HG03520 (cell line): ENCODE results near the gene MROH2A.

ENCODE experiments used
- ATAC-seq: cut with Tn5 transposase; IDR thresholded peaks from one replicate; pipeline ENCODE4 v1.9.1; 2021; ENCODE audit warnings: mild to moderate bottlenecking, moderate library complexity; ENCODE audit not compliant: unreplicated experiment

Gene MROH2A

GRCh38 chr2:233833345-233833744 is 55.2 kb downstream of the MROH2A start:
- ATAC-seq: no peak

GRCh38 chr2:233835230-233836186 is 57.4 kb downstream of the MROH2A start:
- no peak for ATAC-seq

- no peak for ATAC-seq
Measured at GRCh38 chr2:233836359-233836758, 58.2 kb downstream of the MROH2A start.

- no peak for ATAC-seq
Measured at GRCh38 chr2:233837694-233838229, 59.6 kb downstream of the MROH2A start.

- no peak for ATAC-seq
Measured at GRCh38 chr2:233838251-233838650, 60.1 kb downstream of the MROH2A start.

GRCh38 chr2:233838726-233839446 is 60.8 kb downstream of the MROH2A start:
- no peak for ATAC-seq

- ATAC-seq: no peak
Measured at GRCh38 chr2:233839447-233839820, 61.3 kb downstream of the MROH2A start.

GRCh38 chr2:233840520-233840919 is 62.4 kb downstream of the MROH2A start:
- ATAC-seq: no peak

- no peak for ATAC-seq
Measured at GRCh38 chr2:233841183-233841582, 63.1 kb downstream of the MROH2A start.

- ATAC-seq: no peak
Measured at GRCh38 chr2:233844064-233844807, 66.1 kb downstream of the MROH2A start.

GRCh38 chr2:233844836-233845235 is 66.7 kb downstream of the MROH2A start:
- no peak for ATAC-seq

GRCh38 chr2:233845301-233846060 is 67.4 kb downstream of the MROH2A start:
- no peak for ATAC-seq

GRCh38 chr2:233846387-233847247 is 68.5 kb downstream of the MROH2A start:
- no peak for ATAC-seq

- no peak for ATAC-seq
Measured at GRCh38 chr2:233847248-233847898, 69.2 kb downstream of the MROH2A start.

GRCh38 chr2:233848276-233848675 is 70.1 kb downstream of the MROH2A start:
- no peak for ATAC-seq

GRCh38 chr2:233849607-233850271 is 71.6 kb downstream of the MROH2A start:
- ATAC-seq: no peak

- ATAC-seq: no peak
Measured at GRCh38 chr2:233850745-233851144, 72.6 kb downstream of the MROH2A start.

GRCh38 chr2:233851169-233851568 is 73.0 kb downstream of the MROH2A start:
- ATAC-seq: no peak
